HCT116 (cell line): ENCODE results near the gene CDC14B. TPM values are rescaled to one million over a fixed set of nuclear protein-coding genes. Genes with fewer than 3 reads are reported as not detected.

ENCODE experiments used
- ATAC-seq: fragments of 200-7000 bp; cut with Tn5 transposase; 2 replicates; pipeline ENCODE4 v1.9.1; 2020; ENCODE audit warnings: mild to moderate bottlenecking, moderate library complexity
- BruUV-seq: library from RNA; stranded (reverse); fragments of 400-500 nt; replicated peaks from 2 replicates; lab custom pipeline; 2021; lab: Mats Ljungman, UMichigan
- CTCF ChIA-PET: fragments of 300-600 bp; sonication (Branson Sonifier 250); formaldehyde crosslinking; loops from one replicate; lab custom pipeline; 2021; ENCODE audit warnings: antibody characterized with exemption; lab: Charles Lee
- POLR2A ChIA-PET: fragments of 300-600, 350-600 bp; sonication (Branson Sonifier 250); formaldehyde crosslinking; loops from one replicate; lab custom pipeline; 2021; ENCODE audit warnings: antibody characterized with exemption; lab: Charles Lee
- RAD21 ChIA-PET, 2 experiments: fragments of 300-600 bp; sonication (Branson Sonifier 250); formaldehyde crosslinking; loops; one replicate each; lab custom pipeline; 2023; ENCODE audit warnings: low total read pairs in 2 of 2; ENCODE audit not compliant: uncharacterized antibody in 2 of 2, unreplicated experiment in 2 of 2, low non-redundant PET in 1 of 2; lab: Charles Lee
- DNase-seq: peaks from one replicate; pipeline ENCODE4 v3.0.0-alpha.2; 2010; ENCODE audit warnings: low read depth, low spot score
- H2AFZ ChIP-seq: fragments of 200-600 bp; shearing (Covaris generic), sonication (generic); 2 replicates; pipeline ENCODE4 v1.6.1; 2017; ENCODE audit warnings: low read depth, mixed run types, mixed read lengths, antibody characterized with exemption, low read length; ENCODE audit not compliant: poor library complexity, severe bottlenecking
- H3K27ac ChIP-seq: 2 replicates; pipeline ENCODE4 v1.5.1; 2012; ENCODE audit warnings: low read depth, low read length
- H3K27me3 ChIP-seq: fragments of 200-600 bp; sonication (generic); 2 replicates; pipeline ENCODE4 v1.6.1; 2016; ENCODE audit warnings: mixed run types, low read length, mixed read lengths; ENCODE audit not compliant: insufficient read depth
- H3K36me3 ChIP-seq, 2 experiments: fragments of 200-500 bp in 1 of 2; fragments of 200-600 bp in 1 of 2; sonication (Bioruptor generic) in 1 of 2; sonication (generic) in 1 of 2; 2 replicates each; pipeline versions ENCODE4 v1.5.1 to v1.6.1; 2014 to 2016; ENCODE audit warnings: low read length in 2 of 2, inconsistent platforms in 1 of 2, mixed read lengths in 1 of 2, mixed run types in 1 of 2; ENCODE audit not compliant: insufficient read depth in 2 of 2, control insufficient read depth in 1 of 2
- H3K4me1 ChIP-seq, 2 experiments: fragments of 200-600 bp in 1 of 2; sonication (generic) in 1 of 2; 2 replicates each; pipeline versions ENCODE4 v1.5.1 to v1.6.1; 2012 to 2017; ENCODE audit warnings: low read length in 2 of 2, inconsistent platforms in 1 of 2, mild to moderate bottlenecking in 1 of 2, mixed read lengths in 1 of 2, mixed run types in 1 of 2, moderate library complexity in 1 of 2; ENCODE audit not compliant: insufficient read depth in 2 of 2, control insufficient read depth in 1 of 2
- H3K4me2 ChIP-seq: fragments of 200-600 bp; sonication (generic); 2 replicates; pipeline ENCODE4 v1.6.1; 2017; ENCODE audit warnings: mixed run types, low read length, mixed read lengths
- H3K4me3 ChIP-seq, 2 experiments: fragments of 200-600 bp in 1 of 2; sonication (generic) in 1 of 2; replicated peaks in 1 of 2; 2 replicates each; pipeline ENCODE4 v1.5.1; 2011 to 2016; ENCODE audit warnings: low read length in 2 of 2, control low read depth in 1 of 2, low read depth in 1 of 2, mild to moderate bottlenecking in 1 of 2, mixed read lengths in 1 of 2, mixed run types in 1 of 2
- H3K79me2 ChIP-seq: fragments of 200-600 bp; sonication (generic); 2 replicates; pipeline ENCODE4 v1.6.1; 2017; ENCODE audit warnings: mild to moderate bottlenecking, mixed run types, low read length, moderate library complexity, mixed read lengths; ENCODE audit not compliant: insufficient read depth
- H3K9ac ChIP-seq: fragments of 200-600 bp; sonication (generic); 2 replicates; pipeline ENCODE4 v1.6.1; 2016; ENCODE audit warnings: low read length, mixed read lengths
- H3K9me2 ChIP-seq: fragments of 200-600 bp; sonication (generic), shearing (Covaris generic); 2 replicates; pipeline ENCODE4 v1.6.1; 2017; ENCODE audit warnings: mixed run types, mild to moderate bottlenecking, moderate library complexity; ENCODE audit not compliant: insufficient read depth
- H3K9me3 ChIP-seq, 2 experiments: fragments of 200-500 bp in 1 of 2; fragments of 200-600 bp in 1 of 2; sonication (Bioruptor generic) in 1 of 2; sonication (generic) in 1 of 2; 2 replicates each; pipeline ENCODE4 v1.6.1; 2014 to 2017; ENCODE audit warnings: low read length in 2 of 2, mixed read lengths in 2 of 2, inconsistent platforms in 1 of 2, low read depth in 1 of 2, mild to moderate bottlenecking in 1 of 2, mixed run types in 1 of 2, moderate library complexity in 1 of 2; ENCODE audit not compliant: control insufficient read depth in 1 of 2, insufficient read depth in 1 of 2
- H4K20me1 ChIP-seq: fragments of 200-600 bp; sonication (generic), shearing (Covaris generic); 2 replicates; pipeline ENCODE4 v1.6.1; 2017; ENCODE audit warnings: mixed run types, mild to moderate bottlenecking, moderate library complexity; ENCODE audit not compliant: insufficient read depth
- CBX3 ChIP-seq: IDR thresholded peaks from 2 replicates; pipeline ENCODE4 v1.6.1; 2012; ENCODE audit warnings: low read depth
- CEBPB ChIP-seq: IDR thresholded peaks from 2 replicates; pipeline ENCODE4 v1.6.1; 2012; ENCODE audit warnings: low read depth
- ELF1 ChIP-seq: IDR thresholded peaks from 2 replicates; pipeline ENCODE4 v1.6.1; 2012; ENCODE audit warnings: low read depth, borderline replicate concordance
- EZH2 ChIP-seq: fragments of 200-600 bp; sonication (generic); IDR thresholded peaks from 2 replicates; pipeline ENCODE4 v1.6.1; 2017; ENCODE audit warnings: antibody characterized with exemption, mixed run types
- FOSL1 ChIP-seq: IDR thresholded peaks from 2 replicates; pipeline ENCODE4 v1.6.1; 2012; ENCODE audit warnings: low read depth
- JUND ChIP-seq: IDR thresholded peaks from 2 replicates; pipeline ENCODE4 v1.6.1; 2012
- POLR2A ChIP-seq: IDR thresholded peaks from 2 replicates; pipeline ENCODE4 v1.7.0; 2011; ENCODE audit warnings: borderline replicate concordance; ENCODE audit not compliant: insufficient read depth, insufficient read length; ENCODE audit errors: extremely low read depth
- RAD21 ChIP-seq: IDR thresholded peaks from 2 replicates; pipeline ENCODE4 v1.6.1; 2012; ENCODE audit warnings: low read depth, mild to moderate bottlenecking
- SIN3A ChIP-seq: IDR thresholded peaks from 2 replicates; pipeline ENCODE4 v1.6.1; 2012; ENCODE audit warnings: low read depth
- SP1 ChIP-seq: IDR thresholded peaks from 2 replicates; pipeline ENCODE4 v1.6.1; 2012; ENCODE audit warnings: low read depth
- SRF ChIP-seq: IDR thresholded peaks from 2 replicates; pipeline ENCODE4 v1.6.1; 2012; ENCODE audit warnings: low read depth
- TCF7L2 ChIP-seq: IDR thresholded peaks from 2 replicates; pipeline ENCODE4 v1.7.0; 2011; ENCODE audit warnings: borderline replicate concordance, inconsistent platforms; ENCODE audit not compliant: insufficient read depth, insufficient read length; ENCODE audit errors: extremely low read depth
- ZFX ChIP-seq: fragments of 450-650 bp; IDR thresholded peaks from 2 replicates; pipeline ENCODE4 v1.6.1; 2017
- intact Hi-C: fragments of 100-400 bp; cut with micrococcal nuclease; formaldehyde crosslinking; loops from 2 replicates; pipeline ENCODE4 v1.10.0; 2022
- total RNA-seq: library from RNA; stranded (reverse); gene quantifications from one replicate; pipeline ENCODE4 v1.2.1, GENCODE V29; 2021; ENCODE audit not compliant: unreplicated experiment
- TF ChIP-seq, protein P1 (sequence below): IDR thresholded peaks from 2 replicates; pipeline ENCODE4 v1.6.1; 2012
- TF ChIP-seq, protein P2 (sequence below): IDR thresholded peaks from 2 replicates; pipeline ENCODE4 v1.6.1; 2012; ENCODE audit warnings: low read depth

Gene CDC14B
- total RNA-seq, 1 experiment from 2014 or later, result 21.6 TPM

DNA sequence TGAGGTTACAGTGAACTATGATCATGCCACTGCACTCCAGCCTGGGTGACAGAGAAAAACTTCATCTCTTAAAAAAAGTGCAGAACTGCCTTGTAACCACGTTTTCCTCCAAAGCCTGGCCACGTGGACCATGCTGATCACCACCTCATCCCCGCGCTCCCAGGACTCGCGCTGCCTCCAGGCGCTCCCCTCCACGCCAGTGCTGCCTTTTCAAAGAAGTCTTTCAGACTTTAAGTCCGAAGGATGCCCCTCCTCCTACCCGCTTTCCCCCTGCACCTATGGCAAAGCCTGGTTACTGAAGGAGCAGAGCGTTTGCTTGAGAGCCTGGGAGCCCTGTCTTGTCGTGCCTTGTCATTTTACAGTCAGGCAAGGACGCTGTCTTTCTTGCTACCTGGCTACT lies 125.9 kb downstream of the CDC14B start:
- Histone ChIP-seq H2AFZ (no peak overlapping the region), H3K9ac (no peak overlapping the region), H3K4me2 (no peak overlapping the region), H3K4me3 (no peak overlapping the region), H3K27ac (no peak overlapping the region), H3K4me1 (peaks cover 13 to 20% of the 10 kb centered on the region in 2 experiments), H3K9me2 (no peaks in the 10 kb centered on the region), H4K20me1 (no peaks in the 10 kb centered on the region), H3K79me2 (no peaks in the 10 kb centered on the region), H3K27me3 (no peaks in the 10 kb centered on the region), H3K9me3 (no peaks in the 10 kb centered on the region), H3K36me3 (peaks cover 7% of the 10 kb centered on the region in 2 experiments; a peak in 3 of 4 replicates)
- TF ChIP-seq EZH2, result no peak
- no peak for TF ChIP-seq JUND
- TF ChIP-seq SRF, result no peak
- TF ChIP-seq, protein P1, sequence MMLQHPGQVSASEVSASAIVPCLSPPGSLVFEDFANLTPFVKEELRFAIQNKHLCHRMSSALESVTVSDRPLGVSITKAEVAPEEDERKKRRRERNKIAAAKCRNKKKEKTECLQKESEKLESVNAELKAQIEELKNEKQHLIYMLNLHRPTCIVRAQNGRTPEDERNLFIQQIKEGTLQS, result no peak
- TF ChIP-seq, protein P2, sequence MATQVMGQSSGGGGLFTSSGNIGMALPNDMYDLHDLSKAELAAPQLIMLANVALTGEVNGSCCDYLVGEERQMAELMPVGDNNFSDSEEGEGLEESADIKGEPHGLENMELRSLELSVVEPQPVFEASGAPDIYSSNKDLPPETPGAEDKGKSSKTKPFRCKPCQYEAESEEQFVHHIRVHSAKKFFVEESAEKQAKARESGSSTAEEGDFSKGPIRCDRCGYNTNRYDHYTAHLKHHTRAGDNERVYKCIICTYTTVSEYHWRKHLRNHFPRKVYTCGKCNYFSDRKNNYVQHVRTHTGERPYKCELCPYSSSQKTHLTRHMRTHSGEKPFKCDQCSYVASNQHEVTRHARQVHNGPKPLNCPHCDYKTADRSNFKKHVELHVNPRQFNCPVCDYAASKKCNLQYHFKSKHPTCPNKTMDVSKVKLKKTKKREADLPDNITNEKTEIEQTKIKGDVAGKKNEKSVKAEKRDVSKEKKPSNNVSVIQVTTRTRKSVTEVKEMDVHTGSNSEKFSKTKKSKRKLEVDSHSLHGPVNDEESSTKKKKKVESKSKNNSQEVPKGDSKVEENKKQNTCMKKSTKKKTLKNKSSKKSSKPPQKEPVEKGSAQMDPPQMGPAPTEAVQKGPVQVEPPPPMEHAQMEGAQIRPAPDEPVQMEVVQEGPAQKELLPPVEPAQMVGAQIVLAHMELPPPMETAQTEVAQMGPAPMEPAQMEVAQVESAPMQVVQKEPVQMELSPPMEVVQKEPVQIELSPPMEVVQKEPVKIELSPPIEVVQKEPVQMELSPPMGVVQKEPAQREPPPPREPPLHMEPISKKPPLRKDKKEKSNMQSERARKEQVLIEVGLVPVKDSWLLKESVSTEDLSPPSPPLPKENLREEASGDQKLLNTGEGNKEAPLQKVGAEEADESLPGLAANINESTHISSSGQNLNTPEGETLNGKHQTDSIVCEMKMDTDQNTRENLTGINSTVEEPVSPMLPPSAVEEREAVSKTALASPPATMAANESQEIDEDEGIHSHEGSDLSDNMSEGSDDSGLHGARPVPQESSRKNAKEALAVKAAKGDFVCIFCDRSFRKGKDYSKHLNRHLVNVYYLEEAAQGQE, result no peak
- no peak for TF ChIP-seq TCF7L2
- no peak for TF ChIP-seq SP1
- no peak for TF ChIP-seq ELF1
- no peak for TF ChIP-seq FOSL1
- no peak for TF ChIP-seq POLR2A
- TF ChIP-seq ZFX, result no peak
- no peak for TF ChIP-seq RAD21
- TF ChIP-seq CEBPB, result no peak
- TF ChIP-seq SIN3A, result no peak
- TF ChIP-seq CBX3, result no peak
- ChIA-PET RAD21 (no interaction called here), CTCF (no interaction called here), POLR2A (no interaction called here)
- DNase-seq, result no peak
- no peak for ATAC-seq
- intact Hi-C loops, result no loop called here
- BruUV-seq, result no TSS peak
